H1 (cell line): Measurements from ENCODE around the gene ADPRS. TPM values are rescaled to one million over a fixed set of nuclear protein-coding genes. Genes with fewer than 3 reads are reported as not detected.

Experiments
- CEBPB ChIP-seq: IDR thresholded peaks from 2 replicates; pipeline ENCODE4 v1.6.1; 2012; ENCODE audit warnings: low read depth, low read length
- CHD1 ChIP-seq: IDR thresholded peaks from 2 replicates; pipeline ENCODE4 v1.6.1; 2012; ENCODE audit warnings: low read depth, low read length, improper control_type of control experiment
- CHD2 ChIP-seq: IDR thresholded peaks from 2 replicates; pipeline ENCODE4 v1.6.1; 2012; ENCODE audit warnings: low read length, improper control_type of control experiment
- SIN3A ChIP-seq, 2 experiments: IDR thresholded peaks in 1 of 2; conservative IDR thresholded peaks in 1 of 2; 2 replicates each; pipeline ENCODE4 v1.6.1; 2011 to 2012; ENCODE audit warnings: low read length in 2 of 2, improper control_type of control experiment in 1 of 2, low read depth in 1 of 2, mild to moderate bottlenecking in 1 of 2
- polyA plus RNA-seq, 7 experiments: library from polyadenylated mRNA; depleted of rRNA in 3 of 7; stranded (reverse) in 5 of 7; unstranded in 2 of 7; fragments of >200 nt in 5 of 7; fragments of 200-250 nt in 2 of 7; gene quantifications; 1 replicate in 5 of 7; 2 replicates in 1 of 7; 4 replicates in 1 of 7; pipeline versions ENCODE4 v1.2.1 to v1.2.3, GENCODE V29; 2011 to 2013; ENCODE audit warnings: missing spikeins in 2 of 7, mixed read lengths in 2 of 7
- total RNA-seq: library from RNA; stranded (reverse); fragmentation: NEBNext Ultra II Directional; extraction: Animal tissue kit (Norgen Biotek cat#: 25700); gene quantifications from 2 replicates; pipeline ENCODE4 v1.2.1, GENCODE V29; 2021
- TF ChIP-seq, protein P1 (sequence below): IDR thresholded peaks from 2 replicates; pipeline ENCODE4 v1.6.1; 2012; ENCODE audit warnings: inconsistent platforms

The ADPRS gene
- total and polyA plus RNA-seq, 2 of the 8 experiments (the other 6 are each of a cell fraction or from before 2014, with no cell fraction given), result 22.9 to 38.1 TPM

DNA sequence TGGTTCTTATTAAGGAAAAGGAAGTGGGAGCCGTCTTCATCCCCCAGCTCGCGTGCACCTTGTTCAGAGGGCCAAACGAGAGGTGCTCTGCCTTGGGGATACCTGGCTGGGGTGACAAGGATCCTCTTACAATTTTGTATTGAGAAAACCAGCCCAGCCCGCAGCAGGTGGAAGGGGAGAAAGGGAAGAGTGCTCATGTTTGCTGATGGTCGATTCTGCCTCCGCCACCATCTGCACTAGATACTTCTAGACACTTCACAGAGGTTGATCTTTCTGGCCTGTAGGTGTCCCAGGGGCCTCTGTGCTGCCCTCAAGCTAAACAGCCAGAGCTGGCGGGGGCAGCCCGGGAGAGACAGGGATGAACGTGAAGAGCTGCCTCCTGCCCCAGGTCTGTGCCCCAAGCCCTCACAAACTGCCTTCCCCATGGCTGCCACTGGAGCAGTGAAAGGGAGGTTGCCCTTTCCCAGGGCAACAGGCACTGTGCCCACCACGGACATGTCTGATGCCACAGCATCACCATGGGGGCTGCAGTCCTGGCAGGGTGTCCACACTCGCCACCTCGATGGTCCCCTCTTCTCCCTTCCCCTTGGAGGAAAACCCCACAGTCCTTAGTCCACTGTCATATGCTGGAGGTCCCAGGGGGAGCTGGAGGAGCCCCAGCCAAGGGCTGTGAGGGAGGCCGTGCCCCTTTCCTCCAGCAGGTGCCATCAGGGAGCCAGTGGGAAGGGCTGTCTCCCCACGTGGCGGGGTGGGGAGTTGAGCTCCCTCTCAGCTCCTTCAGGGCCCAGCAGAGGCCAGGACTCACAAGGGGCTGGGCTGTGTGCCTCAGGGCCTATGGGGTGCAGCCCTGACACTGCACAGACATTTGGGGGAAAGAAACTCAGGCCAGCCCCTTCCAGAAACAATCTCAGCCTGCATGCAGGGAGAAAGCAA lies 8.1 kb downstream of the ADPRS start (continued):
- TF ChIP-seq SIN3A (conservative IDR thresholded peaks at IDR 0.05 in 1 of 2, IDR thresholded peaks at IDR 0.05 in 1 of 2; ENCODE audit: low read depth in 1 of 2, low read length in 2 of 2) (0 out of 4 replicates have a peak, but pooled peaks of 1 of the 2 experiments have one; percentile 20), CEBPB (no peak), CHD2 (no peak), CHD1 (no peak)
- TF ChIP-seq, protein P1, sequence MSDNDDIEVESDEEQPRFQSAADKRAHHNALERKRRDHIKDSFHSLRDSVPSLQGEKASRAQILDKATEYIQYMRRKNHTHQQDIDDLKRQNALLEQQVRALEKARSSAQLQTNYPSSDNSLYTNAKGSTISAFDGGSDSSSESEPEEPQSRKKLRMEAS, result peak; percentile 94
